ENCODE results near the gene SHOC2. TPM values are rescaled to one million over a fixed set of nuclear protein-coding genes. Genes with fewer than 3 reads are reported as not detected.

The SHOC2 gene
- total RNA-seq, 4 donors from 2014 or later, result 38.6 to 124 (median 68.2) TPM

GRCh38 chr10:110923856-110924493 lies 4.6 kb downstream of the SHOC2 start:
- TF ChIP-seq POLR2A (IDR thresholded peaks at IDR 0.05), result peak; percentile 11 to 63
- TF ChIP-seq, protein P1, sequence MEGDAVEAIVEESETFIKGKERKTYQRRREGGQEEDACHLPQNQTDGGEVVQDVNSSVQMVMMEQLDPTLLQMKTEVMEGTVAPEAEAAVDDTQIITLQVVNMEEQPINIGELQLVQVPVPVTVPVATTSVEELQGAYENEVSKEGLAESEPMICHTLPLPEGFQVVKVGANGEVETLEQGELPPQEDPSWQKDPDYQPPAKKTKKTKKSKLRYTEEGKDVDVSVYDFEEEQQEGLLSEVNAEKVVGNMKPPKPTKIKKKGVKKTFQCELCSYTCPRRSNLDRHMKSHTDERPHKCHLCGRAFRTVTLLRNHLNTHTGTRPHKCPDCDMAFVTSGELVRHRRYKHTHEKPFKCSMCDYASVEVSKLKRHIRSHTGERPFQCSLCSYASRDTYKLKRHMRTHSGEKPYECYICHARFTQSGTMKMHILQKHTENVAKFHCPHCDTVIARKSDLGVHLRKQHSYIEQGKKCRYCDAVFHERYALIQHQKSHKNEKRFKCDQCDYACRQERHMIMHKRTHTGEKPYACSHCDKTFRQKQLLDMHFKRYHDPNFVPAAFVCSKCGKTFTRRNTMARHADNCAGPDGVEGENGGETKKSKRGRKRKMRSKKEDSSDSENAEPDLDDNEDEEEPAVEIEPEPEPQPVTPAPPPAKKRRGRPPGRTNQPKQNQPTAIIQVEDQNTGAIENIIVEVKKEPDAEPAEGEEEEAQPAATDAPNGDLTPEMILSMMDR (IDR thresholded peaks at IDR 0.05), result peak in 1 of 6 experiments; percentile 24
- H3K4me1 ChIP-seq, result peaks cover 0 to 24% (median 3%) of the 10 kb centered on the region in 4 donors
- no peak overlapping the region for H3K27ac ChIP-seq
- H3K9me3 ChIP-seq, result no peaks in the 10 kb centered on the region
- DNase-seq, result no peak
- no peaks in the 10 kb centered on the region for H3K36me3 ChIP-seq
- no peak overlapping the region for H3K4me3 ChIP-seq
- H3K27me3 ChIP-seq, result no peaks in the 10 kb centered on the region

GRCh38 chr10:110927461-110927860 lies 8.1 kb downstream of the SHOC2 start:
- H3K4me3 ChIP-seq, result no peak overlapping the region
- no peak for TF ChIP-seq POLR2A (IDR thresholded peaks at IDR 0.05)
- TF ChIP-seq, protein P1 (IDR thresholded peaks at IDR 0.05), result no peak
- H3K27me3 ChIP-seq, result no peaks in the 10 kb centered on the region
- DNase-seq, result no peak
- no peaks in the 10 kb centered on the region for H3K9me3 ChIP-seq
- H3K36me3 ChIP-seq, result no peaks in the 10 kb centered on the region
- peaks cover 0 to 15% (median 3%) of the 10 kb centered on the region in 4 donors for H3K4me1 ChIP-seq
- no peak overlapping the region for H3K27ac ChIP-seq

DNA sequence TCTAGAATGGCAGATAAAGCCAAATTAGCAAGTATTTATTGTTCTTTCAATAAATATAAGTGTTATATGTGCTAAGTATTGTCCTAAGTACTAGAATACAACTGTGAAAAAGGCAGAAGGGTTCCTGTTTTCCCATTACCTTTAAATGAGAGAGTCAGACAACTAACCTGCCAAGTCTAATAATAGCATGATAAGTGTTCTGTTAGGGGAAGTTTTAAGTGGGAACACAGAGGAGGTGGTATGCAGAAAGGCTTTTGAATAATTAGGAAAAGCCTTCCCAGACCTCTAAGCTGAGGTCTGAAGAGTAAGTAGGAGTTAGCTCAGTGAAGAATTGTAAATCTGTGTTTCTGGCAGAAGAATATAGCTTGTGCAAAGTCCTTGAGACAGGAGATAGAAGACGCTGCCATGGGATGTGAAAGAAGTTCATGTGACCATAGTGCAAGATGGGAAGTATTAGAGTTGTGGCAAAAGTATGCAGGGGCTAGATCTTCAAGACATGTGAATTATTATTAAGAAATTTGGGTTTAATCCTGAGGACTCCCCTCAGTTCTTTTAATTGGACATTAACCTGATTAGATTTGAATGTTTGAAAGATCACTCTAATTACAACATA lies 12.5 kb downstream of the SHOC2 start:
- H3K27me3 ChIP-seq, result no peaks in the 10 kb centered on the region
- H3K4me3 ChIP-seq, result no peak overlapping the region
- no peaks in the 10 kb centered on the region for H3K36me3 ChIP-seq
- no peak for DNase-seq
- no peak overlapping the region for H3K27ac ChIP-seq
- TF ChIP-seq, protein P1 (IDR thresholded peaks at IDR 0.05), result no peak
- no peak for TF ChIP-seq POLR2A (IDR thresholded peaks at IDR 0.05)
- peaks cover 0 to 11% (median 0%) of the 10 kb centered on the region in 4 donors for H3K4me1 ChIP-seq
- no peaks in the 10 kb centered on the region for H3K9me3 ChIP-seq

DNA sequence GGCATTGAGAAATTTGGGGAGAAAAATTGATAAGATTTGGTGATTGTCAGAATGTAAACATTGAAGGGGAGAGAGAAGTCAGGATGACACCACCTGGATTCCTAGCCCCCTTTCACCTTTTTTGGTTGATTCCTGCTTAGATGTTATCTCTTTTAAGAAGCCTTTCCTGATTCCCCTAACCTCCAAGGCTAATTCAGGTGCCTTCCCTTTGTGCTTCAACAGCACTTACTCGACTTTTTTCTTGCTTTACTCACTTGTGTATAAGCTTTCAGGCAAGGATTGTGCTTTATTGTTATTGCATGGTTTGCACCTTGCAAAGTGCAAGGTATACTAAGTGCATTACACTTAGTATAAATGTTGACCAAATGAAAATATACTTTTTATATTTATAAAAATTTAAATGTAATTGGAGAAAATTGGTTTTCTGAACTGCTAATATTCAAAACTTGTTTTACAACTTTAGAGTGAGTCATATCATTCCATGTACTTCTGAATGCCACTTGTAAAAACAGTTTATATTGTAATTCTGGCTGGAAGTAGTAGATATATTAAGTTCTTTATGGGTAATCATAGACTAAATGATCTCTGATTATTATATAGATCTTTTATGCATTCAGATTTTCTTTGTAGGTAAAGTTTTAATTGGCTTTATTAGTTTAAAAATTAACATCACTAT lies 13.2 kb downstream of the SHOC2 start:
- no peaks in the 10 kb centered on the region for H3K36me3 ChIP-seq
- H3K27me3 ChIP-seq, result no peaks in the 10 kb centered on the region
- H3K4me3 ChIP-seq, result no peak overlapping the region
- H3K4me1 ChIP-seq, result peaks cover 0 to 11% (median 0%) of the 10 kb centered on the region in 4 donors
- no peak overlapping the region for H3K27ac ChIP-seq
- no peak for DNase-seq
- TF ChIP-seq POLR2A (IDR thresholded peaks at IDR 0.05), result no peak
- TF ChIP-seq, protein P1 (IDR thresholded peaks at IDR 0.05), result no peak
- H3K9me3 ChIP-seq, result no peaks in the 10 kb centered on the region

DNA sequence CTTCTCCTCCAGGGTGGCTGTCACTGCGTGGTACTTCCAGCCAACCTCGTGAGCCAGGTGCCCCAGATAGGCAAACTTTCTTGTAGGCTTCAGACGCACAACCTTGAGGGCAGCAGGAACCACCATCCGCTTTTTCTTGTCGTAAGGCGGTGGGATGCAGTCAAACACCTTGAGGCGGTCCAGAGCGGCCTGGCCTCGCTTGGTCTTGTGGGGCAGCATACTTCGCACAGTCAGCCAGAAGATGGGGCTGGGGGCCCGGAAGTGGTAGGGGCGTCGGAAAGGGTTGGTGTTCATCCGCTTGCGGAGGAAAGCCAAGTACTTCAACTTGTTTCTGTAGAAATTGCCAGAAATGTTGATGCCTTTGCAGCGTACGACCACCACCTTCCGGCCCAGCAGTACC lies 17.4 kb downstream of the SHOC2 start:
- TF ChIP-seq POLR2A (IDR thresholded peaks at IDR 0.05), result no peak
- TF ChIP-seq, protein P1 (IDR thresholded peaks at IDR 0.05), result no peak
- no peak overlapping the region for H3K4me3 ChIP-seq
- DNase-seq, result no peak

More for the DNA sequence above, 17.4 kb downstream of the SHOC2 start:
- Histone ChIP-seq H3K36me3 (no peaks in the 10 kb centered on the region), H3K4me1 (peaks cover 0 to 11% (median 0%) of the 10 kb centered on the region in 4 donors), H3K27me3 (no peaks in the 10 kb centered on the region), H3K27ac (no peak overlapping the region), H3K9me3 (no peaks in the 10 kb centered on the region)

Measured in Peyer's patch (tissue), 4 donors.